ENCODE results near the gene BTNL8. TPM values are rescaled to one million over a fixed set of nuclear protein-coding genes. Genes with fewer than 3 reads are reported as not detected.

BTNL8 gene
- total RNA-seq, 1 donor from 2014 or later: not detected

Other genes with a start within 250 kb of the BTNL8 start
- gene FLT4, start 249.6 kb upstream of the BTNL8 start, total RNA-seq: 3.7 and 7.2 TPM in 2 replicates
- gene OR2Y1, start 159.1 kb upstream of the BTNL8 start, total RNA-seq: not detected in 2 replicates
- gene MGAT1, start 96.4 kb upstream of the BTNL8 start, total RNA-seq: 116 and 120 TPM in 2 replicates
- 14.5 and 15.0 TPM in 2 replicates for gene ZFP62, start 37.9 kb upstream of the BTNL8 start, total RNA-seq
- not detected in 2 replicates for gene BTNL3, start 89.7 kb downstream of the BTNL8 start, total RNA-seq
- gene BTNL9, start 141.1 kb downstream of the BTNL8 start, total RNA-seq: not detected in 2 replicates
- gene OR2V1, start 232.0 kb downstream of the BTNL8 start, total RNA-seq: not detected in 2 replicates
- not detected in 2 replicates for gene OR2V2, start 248.4 kb downstream of the BTNL8 start, total RNA-seq